Gastrocnemius medialis (tissue), 4 donors: Measurements from ENCODE around the gene ANKRD33B.

Source experiments
- POLR2A ChIP-seq, 2 donors: fragments of 450-650 bp; IDR thresholded peaks; one replicate each; pipeline ENCODE4 v1.6.1; 2017; ENCODE audit warnings: antibody characterized with exemption in 2 of 2, mild to moderate bottlenecking in 2 of 2, moderate library complexity in 2 of 2
- TF ChIP-seq, protein P1 (sequence below), 5 experiments: fragments of 450-650 bp in 3 of 5; fragments of 200-600 bp in 2 of 5; sonication (generic) in 2 of 5; IDR thresholded peaks in 4 of 5; conservative IDR thresholded peaks in 1 of 5; 1 replicate in 4 of 5; 2 replicates in 1 of 5; pipeline ENCODE4 v1.5.1; 2016 to 2019; ENCODE audit warnings: antibody characterized with exemption in 5 of 5, mild to moderate bottlenecking in 3 of 5, moderate library complexity in 3 of 5

DNA sequence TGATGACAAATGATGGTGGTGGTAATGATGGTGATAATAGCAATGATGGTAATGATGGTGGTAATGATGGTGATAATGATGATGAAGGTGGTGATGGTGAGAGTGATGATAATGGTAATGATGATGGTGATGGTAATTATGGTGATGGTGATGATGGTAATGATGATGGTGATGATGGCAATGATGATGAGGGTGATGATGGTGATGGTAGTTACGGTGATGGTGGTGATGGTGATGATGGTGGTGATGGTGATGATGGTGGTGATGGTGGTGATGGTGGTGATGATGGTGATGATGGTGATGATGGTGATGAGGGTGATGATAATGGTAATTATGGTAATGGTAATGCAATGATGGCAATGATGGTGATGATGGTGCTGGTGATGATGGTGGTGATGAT is 106.1 kb downstream of the ANKRD33B start:
- TF ChIP-seq, protein P1, sequence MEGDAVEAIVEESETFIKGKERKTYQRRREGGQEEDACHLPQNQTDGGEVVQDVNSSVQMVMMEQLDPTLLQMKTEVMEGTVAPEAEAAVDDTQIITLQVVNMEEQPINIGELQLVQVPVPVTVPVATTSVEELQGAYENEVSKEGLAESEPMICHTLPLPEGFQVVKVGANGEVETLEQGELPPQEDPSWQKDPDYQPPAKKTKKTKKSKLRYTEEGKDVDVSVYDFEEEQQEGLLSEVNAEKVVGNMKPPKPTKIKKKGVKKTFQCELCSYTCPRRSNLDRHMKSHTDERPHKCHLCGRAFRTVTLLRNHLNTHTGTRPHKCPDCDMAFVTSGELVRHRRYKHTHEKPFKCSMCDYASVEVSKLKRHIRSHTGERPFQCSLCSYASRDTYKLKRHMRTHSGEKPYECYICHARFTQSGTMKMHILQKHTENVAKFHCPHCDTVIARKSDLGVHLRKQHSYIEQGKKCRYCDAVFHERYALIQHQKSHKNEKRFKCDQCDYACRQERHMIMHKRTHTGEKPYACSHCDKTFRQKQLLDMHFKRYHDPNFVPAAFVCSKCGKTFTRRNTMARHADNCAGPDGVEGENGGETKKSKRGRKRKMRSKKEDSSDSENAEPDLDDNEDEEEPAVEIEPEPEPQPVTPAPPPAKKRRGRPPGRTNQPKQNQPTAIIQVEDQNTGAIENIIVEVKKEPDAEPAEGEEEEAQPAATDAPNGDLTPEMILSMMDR (IDR thresholded peaks at IDR 0.05 in 4 of 5, conservative IDR thresholded peaks at IDR 0.05 in 1 of 5) = no peak
- TF ChIP-seq POLR2A (IDR thresholded peaks at IDR 0.05) = no peak
